NCI-H1048 (cell line): ENCODE data around the gene TRIM37.
"Not testable (repeated sequence)": the region's sequence is repeated elsewhere in the genome, so short reads cannot be mapped to it uniquely, and the experiment has no call there.

Source experiments
- DNase-seq: peaks from one replicate; lab custom pipeline; 2025; lab: John Stamatoyannopoulos, UW

TRIM37 gene

GRCh38 chr17:58991718-58992331 lies 114.9 kb downstream of the TRIM37 start:
- no peak for DNase-seq

- DNase-seq: no peak
Observed at GRCh38 chr17:58989629-58990028, 117.1 kb downstream of the TRIM37 start.

GRCh38 chr17:58985971-58986370 lies 120.7 kb downstream of the TRIM37 start:
- DNase-seq: no peak

- no peak for DNase-seq
Observed at GRCh38 chr17:58985367-58985766, 121.3 kb downstream of the TRIM37 start.

GRCh38 chr17:58982626-58983025 lies 124.1 kb downstream of the TRIM37 start:
- no peak for DNase-seq

- DNase-seq: no peak
Observed at GRCh38 chr17:58980706-58981481, 125.8 kb downstream of the TRIM37 start.

- no peak for DNase-seq
Observed at GRCh38 chr17:58976541-58976940, 130.1 kb downstream of the TRIM37 start.

GRCh38 chr17:58974354-58974753 lies 132.3 kb downstream of the TRIM37 start:
- no peak for DNase-seq

- no peak for DNase-seq
Observed at GRCh38 chr17:58970609-58971450, 135.8 kb downstream of the TRIM37 start.

GRCh38 chr17:58969612-58970011 lies 137.1 kb downstream of the TRIM37 start:
- DNase-seq: no peak

- DNase-seq: no peak
Observed at GRCh38 chr17:58969156-58969555, 137.5 kb downstream of the TRIM37 start.

- DNase-seq: no peak
Observed at GRCh38 chr17:58968426-58969061, 138.1 kb downstream of the TRIM37 start.

GRCh38 chr17:58966208-58966607 lies 140.5 kb downstream of the TRIM37 start:
- no peak for DNase-seq

GRCh38 chr17:58965221-58965620 lies 141.5 kb downstream of the TRIM37 start:
- no peak for DNase-seq

- peak; percentile 81 for DNase-seq
Observed at GRCh38 chr17:58960068-58960467, 146.6 kb downstream of the TRIM37 start.

- not testable (repeated sequence) for DNase-seq
Observed at GRCh38 chr17:58957725-58958073, 149.0 kb downstream of the TRIM37 start.

GRCh38 chr17:58956997-58957724 lies 149.5 kb downstream of the TRIM37 start:
- no peak for DNase-seq

GRCh38 chr17:58954358-58954757 lies 152.3 kb downstream of the TRIM37 start:
- DNase-seq: not testable (repeated sequence)

- no peak for DNase-seq
Observed at GRCh38 chr17:58947824-58948223, 158.9 kb downstream of the TRIM37 start.

- no peak for DNase-seq
Observed at GRCh38 chr17:58947411-58947810, 159.3 kb downstream of the TRIM37 start.

- DNase-seq: no peak
Observed at GRCh38 chr17:58944166-58944565, 162.5 kb downstream of the TRIM37 start.

- no peak for DNase-seq
Observed at GRCh38 chr17:58936295-58936694, 170.4 kb downstream of the TRIM37 start.
